HG03064 (cell line): Measurements from ENCODE around the gene AQP12A.
"Not testable (repeated sequence)": the region's sequence is repeated elsewhere in the genome, so short reads cannot be mapped to it uniquely, and the experiment has no call there.

ENCODE experiments used
- ATAC-seq: cut with Tn5 transposase; IDR thresholded peaks from one replicate; pipeline ENCODE4 v1.9.1; 2021; ENCODE audit warnings: low read depth; ENCODE audit not compliant: unreplicated experiment

AQP12A gene

DNA sequence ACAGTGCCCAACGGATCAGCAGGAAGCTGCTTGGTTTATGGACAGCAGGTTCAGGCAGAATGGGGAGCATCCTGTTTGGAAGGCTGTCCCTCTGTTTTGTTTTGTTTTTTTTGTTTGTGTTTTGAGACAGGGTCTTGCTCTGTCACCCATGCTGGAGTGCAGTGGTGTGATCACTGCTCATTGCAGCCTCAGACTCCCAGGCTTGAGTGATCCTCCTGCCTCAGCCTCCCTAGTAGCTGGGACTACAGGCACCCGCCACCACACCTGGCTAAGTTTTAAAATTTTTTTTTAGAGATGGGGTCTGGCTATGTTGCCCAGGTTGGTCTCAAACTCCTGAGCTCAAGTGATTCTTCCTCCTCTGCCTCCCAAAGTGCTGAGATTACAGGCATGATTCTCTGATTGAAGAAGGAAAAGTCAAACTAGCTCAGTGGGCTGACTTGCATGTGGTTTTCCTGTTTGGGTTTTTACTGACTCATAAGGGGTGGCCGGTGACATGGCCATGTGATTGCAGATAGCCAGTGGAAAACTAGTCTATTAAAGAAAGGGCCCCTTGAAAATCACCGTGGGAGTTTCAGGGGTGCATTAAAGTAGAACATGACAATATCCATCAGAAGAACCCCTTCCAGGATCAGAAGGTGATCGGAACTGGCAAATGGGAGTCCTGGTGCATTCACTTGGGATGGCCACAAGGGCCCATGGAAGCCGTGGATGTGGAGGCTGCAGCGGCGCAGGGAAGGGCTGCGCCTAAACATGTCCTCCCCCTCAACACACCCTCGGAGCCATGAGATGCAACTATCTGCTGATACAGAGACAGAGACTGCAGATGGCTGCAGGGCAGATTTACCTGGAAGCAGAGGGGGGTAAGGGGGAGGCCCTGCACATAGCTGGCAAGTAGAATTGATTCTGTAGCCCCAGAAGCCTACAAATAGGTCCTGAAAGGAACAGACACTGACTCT lies 35.5 kb upstream of the AQP12A start:
- no peak for ATAC-seq

GRCh38 chr2:240659883-240660282 lies 31.8 kb upstream of the AQP12A start:
- ATAC-seq: not testable (repeated sequence)

DNA sequence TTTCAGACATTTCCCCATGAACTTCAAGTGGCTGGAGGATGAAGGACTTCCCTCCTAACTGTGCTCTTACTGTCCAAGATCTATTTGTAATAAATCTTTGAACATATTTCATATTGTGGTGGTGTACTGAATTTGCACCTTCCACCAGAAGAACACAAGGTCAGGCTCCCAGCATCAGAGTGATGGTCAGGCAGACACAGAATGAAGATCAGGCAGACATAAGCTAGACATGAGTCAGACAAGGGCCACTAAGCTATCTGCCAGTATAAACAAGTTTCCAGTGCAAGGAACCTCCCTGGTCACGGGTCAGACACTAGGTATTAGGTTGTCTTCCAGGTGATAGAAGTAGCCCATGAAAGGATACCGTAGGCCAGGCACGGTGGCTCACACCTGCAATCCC lies 29.0 kb upstream of the AQP12A start:
- ATAC-seq: no peak

DNA sequence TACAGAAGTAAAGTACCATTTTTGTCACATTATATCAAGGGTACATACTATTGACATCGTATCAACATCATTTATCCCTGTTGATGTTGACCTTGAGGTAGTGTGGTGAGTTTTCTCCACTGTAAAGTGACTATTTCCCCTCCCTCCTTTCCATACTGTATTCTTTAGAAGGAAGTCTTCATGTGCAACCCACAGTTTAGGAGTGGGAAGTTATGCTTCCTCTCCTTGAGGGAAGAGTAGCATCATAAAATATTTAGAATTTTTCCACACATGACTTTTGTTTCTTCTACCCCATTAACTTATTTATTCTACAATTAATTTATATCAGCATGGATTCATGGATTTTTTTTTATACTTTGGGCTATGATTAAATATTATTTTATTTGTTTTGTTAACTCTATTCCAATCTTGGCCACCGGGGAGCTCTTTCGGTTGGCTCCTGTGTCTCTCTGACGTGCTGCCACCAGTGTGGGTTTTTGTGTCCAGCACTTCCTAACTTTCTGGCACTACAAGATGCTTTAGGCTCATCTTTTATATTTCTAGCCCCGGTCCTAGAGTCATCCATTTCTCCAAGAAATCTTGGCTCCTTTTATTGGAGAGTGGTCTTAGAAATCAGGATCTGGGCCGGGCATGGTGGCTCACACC lies 28.0 kb upstream of the AQP12A start:
- no peak for ATAC-seq

GRCh38 chr2:240664622-240665021 lies 27.0 kb upstream of the AQP12A start:
- no peak for ATAC-seq

- ATAC-seq: no peak
Measured at GRCh38 chr2:240670402-240670801, 21.3 kb upstream of the AQP12A start.

DNA sequence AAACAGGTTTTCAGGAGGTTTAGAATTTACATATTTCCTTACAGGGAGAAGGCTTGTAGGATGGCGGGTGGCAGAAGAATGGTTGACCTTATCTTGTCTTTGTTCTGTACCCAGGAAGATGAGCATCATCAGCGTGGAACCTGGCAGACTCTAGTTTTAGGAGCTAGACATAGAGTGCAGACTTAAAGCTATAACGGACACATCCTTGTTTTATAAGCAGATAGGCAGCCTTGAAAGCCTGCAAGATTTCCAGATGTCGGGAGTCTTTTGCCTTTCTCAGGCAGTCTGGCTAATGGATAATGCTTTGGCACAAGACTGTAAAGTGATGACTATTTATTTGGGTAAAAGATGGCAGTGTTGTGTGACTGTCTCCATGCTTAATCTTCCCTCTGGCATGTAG lies 20.7 kb upstream of the AQP12A start:
- no peak for ATAC-seq

- ATAC-seq: no peak
Measured at GRCh38 chr2:240672076-240672700, 19.5 kb upstream of the AQP12A start.

- ATAC-seq: no peak
Measured at GRCh38 chr2:240672701-240673190, 18.9 kb upstream of the AQP12A start.

DNA sequence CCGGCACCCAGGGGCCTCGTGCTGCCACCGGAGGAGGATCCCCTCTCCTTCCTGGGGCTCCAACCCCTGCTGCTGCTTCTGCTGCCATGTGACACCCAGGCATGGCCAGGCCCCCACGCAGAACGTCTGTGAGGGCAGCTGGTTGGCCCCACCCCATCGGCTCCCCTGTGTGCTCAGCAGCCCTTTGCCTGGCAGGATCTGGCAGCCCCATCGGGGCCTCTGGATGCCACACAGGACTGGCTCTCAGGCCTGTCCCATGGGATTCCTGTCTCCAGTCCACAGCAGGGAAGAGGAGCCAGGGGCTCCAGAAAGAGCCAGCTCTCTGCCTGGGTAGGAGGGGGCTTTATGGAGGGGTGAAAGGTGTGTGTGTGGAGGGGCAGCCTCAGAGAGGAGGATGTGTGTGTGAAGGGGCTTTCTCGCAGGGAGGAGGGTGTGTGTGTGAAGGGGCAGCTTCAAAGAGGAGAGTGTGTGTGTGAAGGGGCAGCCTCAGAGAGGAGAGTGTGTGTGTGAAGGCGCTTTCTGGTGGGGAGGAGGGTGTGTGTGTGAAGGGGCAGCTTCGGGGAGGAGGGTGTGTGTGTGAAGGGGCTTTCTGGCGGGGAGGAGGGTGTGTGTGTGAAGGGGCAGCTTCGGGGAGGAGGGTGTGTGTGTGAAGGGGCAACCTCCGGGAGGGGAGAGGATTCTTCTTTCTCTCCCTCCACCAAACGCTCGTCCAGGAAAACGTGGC lies 17.0 kb upstream of the AQP12A start:
- ATAC-seq: not testable (repeated sequence)

DNA sequence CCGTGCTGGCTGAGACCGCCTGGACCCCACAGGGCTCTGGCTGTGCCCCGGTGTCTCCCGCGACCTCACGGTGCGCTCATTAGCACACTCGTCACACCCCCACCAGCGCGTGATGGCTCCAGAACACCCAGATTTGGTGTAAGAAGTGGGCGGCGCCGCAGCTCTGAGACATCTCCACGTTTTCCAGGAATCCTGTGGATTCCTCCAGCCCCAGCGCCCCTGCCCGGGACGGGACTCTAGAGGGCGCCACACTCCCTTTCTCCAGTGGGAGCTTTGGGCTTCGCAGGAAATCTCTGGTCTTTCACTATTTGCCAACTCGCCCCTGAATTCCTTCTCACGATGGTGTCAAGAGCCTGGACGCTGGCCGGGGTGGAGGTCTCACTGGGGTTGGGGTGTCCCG lies 16.3 kb upstream of the AQP12A start:
- not testable (repeated sequence) for ATAC-seq

DNA sequence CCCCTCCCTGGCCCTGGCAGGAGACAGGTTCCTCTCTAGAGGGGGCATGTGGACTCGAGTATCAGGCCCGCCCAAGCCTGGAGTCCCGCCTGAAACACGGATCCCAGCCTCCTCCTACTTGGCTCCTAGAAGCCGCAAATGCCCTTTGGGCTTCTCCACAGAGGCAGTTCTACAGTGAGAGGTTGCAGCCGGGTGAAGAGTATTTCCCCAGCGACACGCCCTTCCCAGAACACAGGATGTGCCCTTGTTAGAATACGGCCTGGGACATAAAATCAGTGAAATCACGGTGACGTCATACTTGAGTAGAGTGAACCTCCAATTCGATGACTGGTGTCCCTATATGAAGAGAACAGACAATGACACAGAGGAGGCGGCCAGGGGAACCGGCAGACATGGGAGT lies 13.6 kb upstream of the AQP12A start:
- ATAC-seq: not testable (repeated sequence)

GRCh38 chr2:240678909-240679308 lies 12.8 kb upstream of the AQP12A start:
- not testable (repeated sequence) for ATAC-seq

DNA sequence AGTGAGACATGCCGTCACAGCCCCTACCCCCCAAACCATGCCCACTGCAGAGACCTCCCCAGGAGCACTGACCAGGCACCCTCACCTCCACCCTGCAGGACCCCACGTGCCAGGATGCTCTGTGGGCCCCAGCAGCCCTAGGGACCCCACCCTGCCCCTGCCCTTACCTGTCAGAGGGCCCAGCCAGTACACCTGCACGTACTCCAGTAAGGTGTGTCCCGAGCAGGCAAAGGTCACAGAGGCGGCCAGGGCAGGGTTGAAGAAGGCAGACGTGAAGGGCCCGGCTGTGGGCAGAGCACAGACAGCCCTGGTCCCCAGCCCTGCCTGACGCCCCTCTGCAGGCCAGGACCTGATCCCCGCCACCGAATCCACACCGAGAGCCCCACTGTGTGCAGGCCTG lies 11.5 kb upstream of the AQP12A start:
- not testable (repeated sequence) for ATAC-seq

GRCh38 chr2:240682431-240683224 lies 9.0 kb upstream of the AQP12A start, which contains the start of gene AQP12B:
TSS of gene AQP12B (minus strand) at chr2:240682885. CDS start at chr2:240682837, 48 bp downstream.
- ATAC-seq: not testable (repeated sequence)

DNA sequence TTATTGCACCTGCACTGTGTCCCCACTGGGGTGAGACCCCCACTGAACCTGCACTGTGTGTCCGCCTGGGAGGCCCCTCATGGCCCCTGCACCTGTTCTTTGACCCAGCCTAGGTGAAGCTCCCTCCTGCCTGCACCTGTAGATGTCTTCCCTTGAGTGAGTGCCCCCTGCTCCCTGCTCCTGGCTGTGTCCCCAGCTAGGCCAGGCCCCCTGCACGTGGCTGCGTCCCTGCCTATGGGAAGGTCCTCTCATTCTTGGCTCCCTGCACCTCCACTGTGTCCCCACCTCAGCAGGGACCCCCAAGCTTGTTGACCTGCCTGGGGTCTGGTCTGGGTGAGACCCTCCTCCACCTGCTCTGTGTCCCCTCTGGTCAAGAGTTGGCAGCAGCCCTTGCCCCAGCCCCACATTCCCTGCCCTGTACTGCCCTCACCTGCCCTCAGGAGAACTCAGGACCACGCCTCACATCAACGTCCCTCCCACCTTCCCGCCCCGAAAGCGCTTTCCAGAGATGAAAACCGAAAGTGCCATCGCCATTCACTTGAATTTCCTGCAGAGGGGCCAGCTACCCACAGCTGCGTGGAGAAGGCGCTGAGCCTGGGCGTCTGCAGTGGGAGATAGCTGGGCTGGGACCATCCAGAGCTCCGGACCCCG lies 8.2 kb upstream of the AQP12A start:
- not testable (repeated sequence) for ATAC-seq

GRCh38 chr2:240683980-240684728 lies 7.5 kb upstream of the AQP12A start:
- ATAC-seq: not testable (repeated sequence)

GRCh38 chr2:240685771-240686371 lies 5.8 kb upstream of the AQP12A start:
- no peak for ATAC-seq
